ELF-1 (cell line): ENCODE results near the gene LEMD2.

ENCODE experiments used
- DNase-seq: peaks from one replicate; pipeline ENCODE4 v3.0.0-alpha.2; 2016; ENCODE audit warnings: low read depth, low spot score

LEMD2 gene

DNA sequence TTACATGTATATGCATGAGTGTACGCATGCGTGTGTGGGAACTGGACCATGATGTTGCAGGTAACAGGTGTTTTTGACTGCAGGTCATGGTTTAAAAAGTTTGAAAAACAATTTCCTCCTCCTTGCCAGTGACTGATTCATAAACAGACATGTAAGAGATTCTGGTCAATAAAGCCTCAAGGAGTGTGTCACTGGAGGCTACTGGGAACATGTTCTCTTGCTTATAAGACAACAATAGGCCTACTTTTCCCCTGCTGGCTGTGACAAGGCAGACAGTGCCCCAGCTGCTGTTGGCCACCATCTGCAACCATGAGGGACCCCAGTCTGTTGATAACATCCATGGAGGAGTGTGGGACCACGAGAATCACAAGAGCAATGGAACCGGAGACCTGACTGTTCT lies 12.7 kb downstream of the LEMD2 start:
- DNase-seq = no peak

DNA sequence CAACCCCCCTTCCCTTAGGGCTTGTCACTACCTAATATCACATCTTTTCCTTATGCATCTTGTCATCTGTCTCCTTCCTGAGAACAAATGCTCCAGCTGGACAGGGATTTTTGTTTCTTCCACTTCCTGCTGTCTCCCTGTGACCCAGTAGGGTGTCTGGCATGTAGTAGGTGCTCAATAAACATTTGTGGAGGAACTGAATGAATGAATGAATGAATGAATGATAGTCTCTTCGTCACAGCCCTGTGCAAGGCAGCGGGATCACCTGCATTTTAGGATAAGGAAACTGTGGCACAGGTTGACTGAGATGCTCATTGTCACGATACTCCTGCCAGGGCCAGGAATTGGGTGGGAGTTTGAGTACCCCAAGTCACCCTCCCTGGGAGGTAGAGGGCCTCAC lies 14.2 kb downstream of the LEMD2 start:
- DNase-seq = no peak

DNA sequence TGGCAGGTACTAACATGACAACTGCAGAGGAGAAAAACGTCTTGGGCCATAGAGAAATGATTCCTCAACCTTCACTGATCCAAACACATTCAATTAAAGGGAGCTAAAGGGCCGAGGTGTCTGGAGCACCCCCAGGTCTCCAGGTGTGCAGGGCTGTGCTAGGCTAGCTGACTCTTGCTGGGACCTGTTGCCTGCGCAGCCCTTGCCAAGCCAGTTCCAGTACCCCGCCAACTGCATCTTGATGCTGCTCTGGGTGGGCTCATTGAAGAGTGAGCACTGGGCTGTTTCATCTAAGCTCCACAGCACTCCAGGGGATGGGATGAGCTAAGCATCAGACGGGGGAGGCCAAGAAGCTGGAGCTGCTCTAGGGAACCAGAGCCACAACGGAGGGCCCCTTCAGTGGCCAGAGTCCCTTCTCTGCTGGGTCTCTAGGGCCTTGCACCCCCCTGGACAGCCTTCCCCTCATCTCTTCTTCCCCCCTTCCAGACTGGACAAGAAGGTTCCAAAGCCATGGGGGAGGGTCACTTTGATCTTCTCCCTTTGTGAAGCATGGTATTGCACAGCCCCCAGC lies 15.9 kb downstream of the LEMD2 start:
- DNase-seq = no peak

DNA sequence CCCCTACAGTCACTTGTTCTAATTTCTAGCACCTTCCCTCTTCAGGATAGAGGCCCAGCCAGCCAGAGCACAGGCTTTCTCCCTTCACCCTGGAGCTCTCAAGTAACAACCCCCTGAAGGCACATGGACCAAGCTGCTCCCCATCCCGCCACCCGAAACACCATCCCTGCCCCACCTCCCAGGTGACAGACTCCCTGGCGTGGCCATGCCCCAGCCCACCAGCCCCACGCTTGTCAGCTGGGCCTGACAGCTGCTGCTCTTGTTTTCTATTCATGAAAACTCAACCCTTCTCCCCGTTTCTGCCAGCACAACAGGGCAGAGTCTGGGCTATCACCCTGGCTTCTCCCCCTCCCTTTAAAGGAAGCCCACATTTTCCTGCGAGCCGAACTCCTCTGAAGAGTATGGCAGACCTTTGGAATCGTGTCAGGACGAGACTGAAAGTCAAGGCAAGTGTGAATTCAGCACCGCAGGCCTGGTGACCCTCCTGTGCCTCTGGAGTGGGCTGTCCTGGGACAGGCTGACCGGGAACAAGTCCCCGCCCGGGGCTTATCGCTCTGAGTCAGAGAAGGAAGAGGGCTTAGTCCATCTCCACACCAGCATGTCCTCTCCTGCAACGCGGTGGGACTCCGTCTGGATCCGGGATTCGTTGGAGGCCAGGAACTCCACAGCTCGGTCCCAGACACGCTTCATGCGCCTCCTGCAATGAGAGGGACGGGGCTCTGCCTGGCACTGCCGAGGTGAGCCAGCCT lies 16.7 kb downstream of the LEMD2 start:
- no peak for DNase-seq

DNA sequence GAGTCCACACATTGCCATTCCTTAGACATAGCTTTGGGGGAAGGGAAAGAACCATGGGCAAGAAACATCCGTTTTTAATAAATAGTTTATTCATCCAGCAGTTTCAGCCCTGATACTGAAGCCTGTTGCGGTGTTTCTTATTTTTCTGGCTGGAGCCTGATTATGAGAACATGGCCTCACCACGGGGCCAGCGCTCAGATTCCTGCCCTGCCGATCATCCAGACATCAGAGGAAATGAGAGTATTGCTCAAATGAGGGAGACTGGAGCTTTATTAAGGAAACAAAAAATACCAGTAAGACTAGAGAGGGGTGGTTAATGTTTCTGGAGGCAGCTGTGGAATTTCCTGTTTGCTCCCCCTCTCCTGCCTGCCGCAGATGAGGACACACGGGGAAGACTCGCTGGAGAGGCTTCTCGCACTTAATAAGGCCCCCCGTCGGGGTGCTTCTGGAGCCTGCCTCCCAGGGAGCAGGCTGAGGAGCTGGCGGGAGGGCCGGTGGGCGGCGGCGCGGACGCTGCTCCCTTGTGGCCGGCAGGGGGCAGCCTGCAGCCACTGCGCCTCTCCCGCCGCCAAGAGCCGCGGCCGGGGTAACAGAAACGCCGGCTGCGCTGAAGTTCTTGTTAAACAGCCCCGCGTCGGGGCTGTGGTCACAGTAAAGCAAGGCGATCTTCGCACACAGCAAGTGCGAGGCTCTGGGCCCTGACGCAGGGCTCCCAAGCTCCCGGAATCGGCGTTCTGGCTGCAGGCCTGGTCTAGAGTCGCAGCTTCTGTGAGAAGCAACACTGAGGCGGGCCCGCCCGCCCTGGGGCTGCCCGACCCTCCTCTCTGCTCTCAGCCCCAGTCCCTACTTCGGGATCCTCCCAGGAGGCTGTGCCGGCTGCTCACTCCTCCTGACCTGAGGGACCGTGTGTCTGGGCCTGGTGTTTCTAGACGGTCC lies 17.5 kb downstream of the LEMD2 start:
- peak; percentile 97 for DNase-seq

DNA sequence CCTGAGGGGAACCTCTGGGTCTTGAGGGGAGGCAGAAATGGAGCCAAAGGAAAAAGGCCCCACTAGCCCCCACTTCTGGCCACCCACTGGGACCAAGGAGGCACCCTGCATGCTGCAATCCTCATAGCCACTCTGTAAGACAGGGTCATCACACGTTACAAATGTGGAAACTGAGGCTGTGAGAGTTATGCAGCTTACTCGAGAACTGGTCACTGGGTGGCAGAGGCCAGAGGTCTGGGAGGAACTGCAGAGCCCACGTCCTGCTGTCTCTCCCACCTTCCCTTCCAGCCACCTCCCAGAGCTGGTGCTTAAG lies 18.1 kb downstream of the LEMD2 start:
- no peak for DNase-seq

DNA sequence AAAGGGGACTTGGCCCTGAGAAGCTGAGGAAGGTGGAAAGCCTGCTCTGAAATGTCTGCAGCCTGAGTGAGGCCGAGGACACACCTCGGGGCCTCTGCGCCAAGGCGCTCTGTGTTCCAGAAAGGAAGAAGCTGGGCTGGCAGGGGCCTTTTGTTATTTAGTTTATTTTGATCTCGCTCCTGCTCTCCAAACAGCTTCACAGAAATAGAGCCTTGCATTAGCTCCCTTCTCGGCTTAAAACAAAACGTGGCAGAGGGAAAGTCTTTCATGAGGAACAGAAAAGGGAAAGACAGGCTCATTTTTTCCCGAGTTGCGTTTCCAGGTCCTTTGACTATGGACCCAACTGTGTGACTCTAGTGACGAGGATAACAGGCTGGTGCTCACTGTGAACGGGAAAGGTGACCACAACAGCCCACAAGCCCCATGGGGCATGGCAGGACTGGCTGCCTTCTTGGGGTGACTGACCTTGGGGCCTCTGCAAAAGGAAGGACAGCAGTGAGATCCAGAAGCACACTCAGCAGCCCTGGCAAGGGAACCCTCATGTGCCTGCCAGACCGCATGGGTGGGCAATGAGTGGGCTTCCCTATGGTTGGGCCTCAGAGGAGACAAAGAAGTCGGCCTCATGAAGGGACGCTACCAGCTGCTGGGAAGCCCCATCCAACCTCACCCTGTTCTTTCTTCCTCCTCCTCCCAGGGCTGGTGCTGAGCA lies 18.7 kb downstream of the LEMD2 start:
- no peak for DNase-seq

DNA sequence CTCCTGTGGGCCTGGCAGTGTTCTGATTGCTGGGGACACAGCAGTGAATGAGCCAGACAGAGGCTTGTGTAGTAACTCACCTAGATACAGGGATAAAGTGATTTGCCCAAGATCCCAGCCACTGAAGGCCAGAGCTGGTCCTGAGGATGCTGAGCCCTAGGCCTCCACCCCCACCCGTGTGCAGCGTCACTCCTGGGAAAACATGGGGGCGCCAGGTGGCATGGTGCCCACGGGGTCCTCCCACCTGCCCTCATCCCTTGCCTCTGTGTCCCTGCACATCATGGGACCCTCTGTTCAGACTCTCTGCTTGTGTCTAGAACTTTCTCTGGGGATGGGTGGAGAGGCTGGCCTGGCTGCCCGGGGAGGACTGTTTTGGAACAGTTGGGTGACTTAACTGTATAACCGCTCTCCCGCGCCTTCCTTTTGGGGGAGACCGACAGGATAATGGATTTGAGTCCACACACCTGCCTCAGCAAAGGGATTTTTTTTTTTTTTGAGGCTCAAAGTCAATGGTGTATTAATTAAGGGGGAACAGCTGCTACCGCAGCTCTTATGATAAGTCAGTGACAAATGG lies 19.6 kb downstream of the LEMD2 start:
- no peak for DNase-seq

DNA sequence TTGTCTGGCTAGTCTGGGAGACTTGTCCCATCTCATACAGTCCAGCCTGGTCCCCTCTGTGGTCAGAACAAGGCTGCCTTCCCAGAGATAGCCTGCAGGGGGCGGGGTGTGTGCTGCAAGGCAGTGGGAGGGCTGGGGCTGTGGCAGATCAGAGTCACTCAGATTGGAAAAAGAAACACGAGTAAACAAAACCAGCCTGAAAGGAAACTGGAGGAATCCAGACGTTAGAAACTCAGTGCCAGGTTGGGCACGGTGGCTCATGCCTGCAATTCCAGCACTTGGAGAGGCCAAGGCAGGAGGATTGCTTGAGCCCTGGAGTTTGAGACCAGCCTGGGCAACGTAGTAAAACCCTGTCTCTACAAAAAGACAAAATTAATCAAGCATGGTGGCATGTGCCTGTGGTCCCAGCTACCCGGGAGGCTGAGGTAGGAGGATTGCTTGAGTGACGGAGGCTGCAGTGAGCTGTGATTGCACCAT lies 20.2 kb downstream of the LEMD2 start:
- DNase-seq = peak; percentile 86

DNA sequence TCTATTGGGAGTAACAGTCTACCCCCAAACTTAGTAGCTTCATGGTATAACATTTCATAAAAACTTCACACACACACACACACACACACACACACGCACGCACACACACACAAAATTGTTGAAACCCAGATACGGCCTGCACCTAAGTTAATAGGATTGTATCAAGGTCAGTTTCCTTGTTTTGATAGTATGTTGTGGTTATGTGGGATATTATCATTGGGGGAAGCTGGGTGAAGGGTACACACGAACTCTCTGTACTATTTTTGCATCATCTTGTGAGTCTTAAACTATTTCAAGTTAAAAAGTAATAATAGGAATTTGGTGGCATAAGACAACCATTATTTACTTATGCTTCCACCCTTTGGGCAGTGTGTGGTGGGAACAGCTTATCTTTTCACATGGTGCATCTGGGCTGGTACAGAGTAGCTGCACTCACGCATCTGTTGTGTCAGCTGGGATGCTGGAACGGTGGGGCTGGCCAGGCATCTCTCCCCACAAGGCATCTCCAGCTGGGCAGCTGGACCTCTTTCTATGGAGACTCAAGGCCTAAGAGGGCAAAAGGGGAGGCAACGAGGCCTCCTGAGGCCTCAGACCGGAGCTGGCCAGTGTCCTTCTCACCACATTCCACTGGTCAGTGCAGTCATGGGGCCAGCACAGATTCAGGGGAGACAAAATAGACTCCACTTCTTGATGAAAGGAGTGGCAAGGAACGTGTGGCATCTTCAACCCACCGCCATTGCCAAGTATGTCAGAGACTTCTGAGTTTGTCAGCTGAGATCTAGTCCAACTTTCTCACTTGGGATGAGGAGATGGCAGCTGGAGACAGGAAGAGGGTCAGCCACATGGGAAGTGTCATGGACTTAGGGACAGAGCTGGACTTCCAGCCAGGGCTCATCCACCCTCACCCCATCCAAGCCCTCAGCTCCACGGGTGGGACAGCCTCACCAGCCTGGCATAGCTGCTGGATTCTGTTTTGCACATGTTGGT lies 21.7 kb downstream of the LEMD2 start:
- no peak for DNase-seq

DNA sequence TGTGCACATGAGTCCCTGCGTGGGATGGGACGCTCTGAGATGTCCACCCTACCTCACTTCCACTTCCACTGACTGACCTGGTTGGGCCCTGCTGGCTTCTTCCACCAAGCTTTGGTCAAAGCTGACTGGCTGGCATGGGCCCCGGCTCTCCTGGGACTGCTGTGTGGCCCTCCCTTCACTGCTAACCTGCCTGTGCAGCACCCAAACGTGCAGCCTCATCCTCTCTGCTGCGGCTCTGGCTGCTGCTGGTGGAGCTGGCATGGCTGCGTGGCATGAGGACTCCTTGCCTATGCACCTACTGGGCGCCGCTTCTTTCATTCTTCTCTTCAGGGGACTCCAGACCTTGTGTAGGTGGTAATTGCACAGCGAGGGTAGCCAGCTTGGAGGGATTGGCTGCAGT lies 23.6 kb downstream of the LEMD2 start:
- DNase-seq = no peak

DNA sequence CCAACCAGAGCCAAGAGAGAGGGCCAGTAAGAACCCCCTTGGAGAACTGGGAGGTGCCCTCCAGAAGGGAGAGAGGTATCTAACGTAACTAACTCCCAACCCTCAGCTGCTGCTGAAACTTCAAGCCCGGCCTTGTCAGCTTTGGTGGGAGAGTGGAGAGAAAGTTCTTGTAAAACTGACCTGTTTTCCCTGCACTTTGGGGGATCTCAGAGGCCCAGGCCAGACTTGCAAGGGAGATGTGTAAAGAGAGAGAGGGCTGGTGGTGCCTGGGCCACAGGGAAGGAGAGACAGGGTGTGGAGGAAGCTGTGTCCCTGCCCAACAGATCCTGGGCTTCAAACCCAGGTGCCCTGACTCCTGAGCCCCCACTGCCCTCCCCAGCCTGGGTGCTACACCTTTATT lies 24.9 kb downstream of the LEMD2 start:
- no peak for DNase-seq

DNA sequence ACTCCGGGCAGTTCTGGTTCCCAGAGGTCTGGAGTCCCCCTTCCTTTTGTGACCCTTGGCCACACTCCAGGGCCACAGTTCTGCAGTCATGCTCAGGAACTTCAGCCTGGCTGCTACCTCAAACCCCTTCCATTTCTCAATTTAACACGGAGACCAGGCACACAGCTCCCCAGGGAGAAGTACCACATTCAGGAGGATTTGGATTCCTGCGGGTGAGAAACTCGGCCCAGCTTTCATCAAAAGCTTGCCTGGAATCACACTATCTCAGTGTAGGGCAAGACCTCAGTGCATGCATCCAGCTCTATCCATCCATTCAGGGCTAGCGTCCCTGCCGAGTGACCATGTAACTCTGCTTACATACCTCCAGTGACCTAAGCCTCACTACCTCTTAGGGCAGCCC lies 25.4 kb downstream of the LEMD2 start:
- DNase-seq = no peak

DNA sequence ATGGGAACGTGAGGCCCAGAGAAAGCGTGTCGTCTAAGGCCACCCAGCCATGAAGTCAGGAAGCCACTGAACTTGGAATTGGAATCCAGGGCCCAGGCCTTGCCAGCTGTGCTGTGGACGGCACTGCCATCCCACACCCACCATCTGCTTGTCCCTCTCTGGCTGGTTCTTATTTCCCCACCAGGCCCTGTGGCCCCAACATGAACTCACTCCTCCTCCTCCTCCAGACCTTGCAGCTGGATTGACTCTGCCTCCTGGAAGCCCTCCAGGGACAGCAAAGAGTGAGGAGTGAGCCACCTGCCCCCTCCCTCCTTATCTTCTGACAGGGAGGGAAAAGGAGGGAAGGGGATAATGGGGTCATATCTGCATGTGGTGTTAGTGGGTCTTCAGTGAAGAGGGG lies 26.2 kb downstream of the LEMD2 start:
- no peak for DNase-seq

DNA sequence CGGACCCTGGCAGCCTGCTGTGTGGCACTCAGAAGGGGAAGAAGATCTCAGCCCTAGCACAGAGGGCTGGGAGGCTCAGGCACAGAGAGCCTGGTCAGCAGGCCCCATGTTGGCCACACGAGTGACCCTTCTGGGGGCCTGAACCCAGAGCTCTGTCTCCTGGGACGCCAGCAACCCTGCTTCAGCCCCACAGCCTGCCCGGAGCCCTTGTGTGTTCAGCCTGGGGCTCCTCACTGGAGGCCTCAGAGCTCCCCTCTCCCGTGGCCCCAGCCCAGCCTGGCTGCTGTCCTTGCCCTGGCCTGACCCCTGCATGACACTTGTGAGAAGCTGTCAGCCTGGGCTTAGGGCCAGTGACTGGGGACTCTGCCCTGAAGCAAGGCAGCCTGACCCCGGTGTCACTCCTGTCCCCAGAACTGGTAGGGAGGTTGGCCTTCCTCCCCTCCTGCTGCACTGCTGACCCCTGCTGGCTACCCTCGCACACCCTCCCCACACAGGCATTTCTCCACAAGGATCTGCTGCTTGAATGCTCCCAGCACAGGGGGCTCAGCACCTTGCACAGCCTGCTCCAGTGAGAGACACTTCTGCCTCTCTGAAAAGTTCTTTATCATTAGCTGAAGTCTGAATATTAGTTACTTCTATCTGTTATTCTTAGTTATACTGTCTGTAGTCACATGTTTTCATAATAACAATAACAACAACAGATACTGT lies 26.9 kb downstream of the LEMD2 start:
- DNase-seq = peak; percentile 90

DNA sequence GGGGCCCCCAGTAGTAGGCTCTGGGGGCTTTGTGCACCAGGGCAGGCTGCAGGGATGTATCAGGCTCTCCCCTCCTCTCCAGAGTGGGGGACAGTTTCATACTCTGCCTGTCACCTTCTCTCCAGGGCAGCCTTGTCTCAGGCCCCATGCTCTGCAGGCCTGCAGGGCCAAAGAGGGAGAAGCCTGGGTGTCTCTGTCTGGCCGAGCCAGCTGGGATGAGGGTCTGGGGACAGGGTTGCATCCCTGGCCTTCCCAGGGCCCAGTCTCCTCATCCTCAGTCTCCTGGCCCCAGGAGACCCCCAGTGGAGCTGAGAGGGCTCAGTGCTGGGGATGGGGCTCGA lies 27.4 kb downstream of the LEMD2 start:
- DNase-seq = no peak

DNA sequence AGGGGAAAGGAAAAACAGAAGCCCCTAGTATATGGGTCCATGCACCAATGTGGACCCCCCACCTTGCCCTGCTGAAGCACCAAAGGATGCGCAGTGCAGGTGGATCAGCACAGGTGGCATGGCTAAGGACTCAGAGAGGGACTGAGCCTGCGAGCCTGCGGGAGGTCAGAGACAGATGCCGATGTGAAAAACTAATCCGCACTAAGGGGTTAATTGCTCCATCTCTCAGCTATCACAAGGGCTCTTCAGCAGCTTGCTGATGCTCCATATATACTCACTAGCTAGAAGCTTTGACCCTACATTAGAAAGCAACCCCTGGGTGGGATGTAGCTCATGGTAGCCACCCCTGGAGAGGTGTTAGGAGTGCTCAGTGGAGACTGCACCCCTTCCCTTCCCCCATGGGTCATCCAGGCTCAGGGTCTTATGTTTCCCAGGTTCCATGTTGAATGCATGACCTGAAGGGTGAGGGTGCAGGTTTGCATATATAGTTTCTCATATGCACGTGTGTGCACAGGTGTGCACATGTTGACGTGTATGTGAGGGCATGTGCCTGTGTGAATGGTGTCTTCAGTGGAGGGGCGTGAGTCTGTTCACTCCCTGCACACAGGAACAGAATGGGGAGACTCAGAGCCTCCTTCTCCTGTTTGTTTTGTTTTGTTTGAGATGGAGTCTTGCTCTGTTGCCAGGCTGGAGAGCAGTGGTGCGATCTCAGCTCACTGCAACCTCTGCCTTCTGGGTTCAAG lies 28.9 kb downstream of the LEMD2 start:
- DNase-seq = no peak

DNA sequence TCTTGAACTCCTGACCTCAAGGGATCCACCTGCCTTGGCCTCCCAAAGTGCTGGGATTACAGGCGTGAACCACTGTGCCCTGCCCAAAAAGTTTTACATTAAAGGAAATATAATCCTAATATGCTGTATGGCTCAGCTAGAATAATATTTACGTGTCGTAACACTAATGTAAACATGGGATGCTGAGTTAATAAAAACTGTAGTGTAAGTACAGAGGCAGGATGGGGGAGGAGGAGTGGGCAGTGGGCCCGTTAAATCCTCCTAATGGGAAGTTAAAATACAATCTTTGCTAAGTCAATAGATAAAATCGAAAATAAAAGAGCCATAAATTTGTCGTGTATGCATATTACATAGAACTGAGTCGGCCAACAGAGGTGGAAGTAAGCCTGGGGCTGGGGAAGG lies 30.1 kb downstream of the LEMD2 start:
- no peak for DNase-seq

DNA sequence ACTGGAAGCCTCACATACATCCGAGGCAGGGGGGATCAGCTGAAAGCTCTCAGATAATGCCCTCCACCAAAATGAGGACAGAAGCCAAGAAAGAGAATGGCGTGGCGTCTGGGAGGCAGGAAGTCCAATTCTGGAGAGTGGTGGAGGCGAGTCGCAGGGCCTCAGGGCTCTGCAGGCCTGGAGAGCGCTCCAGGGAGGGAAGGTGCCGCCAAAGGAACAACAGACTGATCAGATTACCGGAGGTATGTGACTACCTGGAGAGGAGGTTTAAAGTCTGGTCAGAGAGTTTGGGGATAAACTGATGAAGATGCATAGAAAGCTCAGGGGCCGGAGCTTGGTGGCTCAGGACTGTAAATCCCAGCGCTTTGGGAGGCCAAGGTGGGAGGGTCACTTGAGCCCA lies 31.0 kb downstream of the LEMD2 start:
- peak; percentile 76 for DNase-seq
